HEK293 (cell line): ENCODE results near the gene RABEP1.

Experiments used
- CTCF ChIA-PET: fragments of 350-600 bp; formaldehyde crosslinking; extraction: SDS; loops from one replicate; lab custom pipeline; 2021; ENCODE audit warnings: antibody characterized with exemption; lab: Yijun Ruan, JAX
- POLR2A ChIA-PET: fragments of 300-600 bp; formaldehyde crosslinking; extraction: SDS; loops from one replicate; lab custom pipeline; 2020; ENCODE audit warnings: antibody characterized with exemption, inconsistent platforms; lab: Yijun Ruan, JAX
- H3K27ac ChIP-seq: fragments of 200-500 bp; sonication (Bioruptor generic); 2 replicates; pipeline ENCODE4 v1.5.1; 2014; ENCODE audit warnings: low read depth, low read length, control low read depth, inconsistent platforms; ENCODE audit errors: extremely low read depth
- H3K36me3 ChIP-seq, 2 experiments: fragments of 200-500 bp in 1 of 2; sonication (Bioruptor generic) in 1 of 2; 1 replicate in 1 of 2; 2 replicates in 1 of 2; pipeline ENCODE4 v1.5.1; 2014 to 2017; ENCODE audit warnings: inconsistent platforms in 2 of 2, low read length in 2 of 2; ENCODE audit not compliant: control insufficient read depth in 2 of 2, insufficient read depth in 1 of 2
- H3K4me1 ChIP-seq: fragments of 200-500 bp; sonication (Bioruptor generic); 2 replicates; pipeline ENCODE4 v1.5.1; 2014; ENCODE audit warnings: mild to moderate bottlenecking, low read length, inconsistent platforms; ENCODE audit not compliant: control insufficient read depth, insufficient read depth
- H3K4me3 ChIP-seq: 2 replicates; pipeline ENCODE4 v1.5.1; 2011; ENCODE audit warnings: low read depth, mild to moderate bottlenecking, control low read depth, low read length, moderate library complexity
- H3K9me3 ChIP-seq: fragments of 200-500 bp; sonication (Bioruptor generic); 2 replicates; pipeline ENCODE4 v1.5.1; 2014; ENCODE audit warnings: low read depth, low read length, inconsistent platforms; ENCODE audit not compliant: control insufficient read depth, insufficient read depth
- ELK4 ChIP-seq: IDR thresholded peaks from 2 replicates; pipeline ENCODE4 v1.6.1; 2011; ENCODE audit warnings: mild to moderate bottlenecking, low read depth, low read length, borderline replicate concordance
- HOXD13 ChIP-seq: sonication (generic); formaldehyde crosslinking; IDR thresholded peaks from 2 replicates; pipeline ENCODE4 v1.8.0; 2022; ENCODE audit warnings: missing genetic modification reagents, borderline replicate concordance
- KLF9 ChIP-seq: fragments of 450-650 bp; formaldehyde crosslinking; IDR thresholded peaks from 2 replicates; pipeline ENCODE4 v1.5.1; 2016; ENCODE audit warnings: missing biosample characterization, missing genetic modification characterization, low read depth
- MZF1 ChIP-seq: fragments of 450-650 bp; formaldehyde crosslinking; IDR thresholded peaks from 2 replicates; pipeline ENCODE4 v1.5.1; 2017; ENCODE audit warnings: missing biosample characterization, missing genetic modification characterization, borderline replicate concordance
- PRDM10 ChIP-seq: fragments of 450-650 bp; formaldehyde crosslinking; IDR thresholded peaks from 2 replicates; pipeline ENCODE4 v1.5.1; 2016; ENCODE audit warnings: missing biosample characterization, missing genetic modification characterization
- REPIN1 ChIP-seq: fragments of 450-650 bp; formaldehyde crosslinking; IDR thresholded peaks from 2 replicates; pipeline ENCODE4 v1.5.1; 2017; ENCODE audit warnings: missing biosample characterization, missing genetic modification characterization, low read depth
- REST ChIP-seq: fragments of 450-650 bp; formaldehyde crosslinking; IDR thresholded peaks from 2 replicates; pipeline ENCODE4 v1.5.1; 2016; ENCODE audit warnings: missing biosample characterization, missing genetic modification characterization
- SALL2 ChIP-seq: fragments of 450-650 bp; formaldehyde crosslinking; IDR thresholded peaks from 2 replicates; pipeline ENCODE4 v1.5.0; 2017; ENCODE audit warnings: missing biosample characterization, mild to moderate bottlenecking, missing genetic modification characterization, borderline replicate concordance
- YY1 ChIP-seq: fragments of 450-650 bp; formaldehyde crosslinking; IDR thresholded peaks from 2 replicates; pipeline ENCODE4 v1.5.1; 2018; ENCODE audit warnings: missing biosample characterization, missing genetic modification characterization
- YY2 ChIP-seq: fragments of 450-650 bp; formaldehyde crosslinking; IDR thresholded peaks from 2 replicates; pipeline ENCODE4 v1.5.1; 2016; ENCODE audit warnings: missing biosample characterization, missing genetic modification characterization
- ZBTB20 ChIP-seq: fragments of 450-650 bp; formaldehyde crosslinking; IDR thresholded peaks from 2 replicates; pipeline ENCODE4 v1.5.1; 2016; ENCODE audit warnings: missing biosample characterization, missing genetic modification characterization
- ZNF10 ChIP-seq: fragments of 450-650 bp; formaldehyde crosslinking; IDR thresholded peaks from 2 replicates; pipeline ENCODE4 v1.5.1; 2017; ENCODE audit warnings: missing biosample characterization, missing genetic modification characterization
- ZNF148 ChIP-seq: fragments of 450-650 bp; formaldehyde crosslinking; IDR thresholded peaks from 2 replicates; pipeline ENCODE4 v1.5.0; 2017; ENCODE audit warnings: missing biosample characterization, missing genetic modification characterization, borderline replicate concordance
- ZNF155 ChIP-seq: fragments of 450-650 bp; formaldehyde crosslinking; IDR thresholded peaks from 2 replicates; pipeline ENCODE4 v1.5.1; 2016; ENCODE audit warnings: missing biosample characterization, missing genetic modification characterization
- ZNF221 ChIP-seq: fragments of 450-650 bp; formaldehyde crosslinking; IDR thresholded peaks from 2 replicates; pipeline ENCODE4 v1.5.1; 2017; ENCODE audit warnings: missing biosample characterization, missing genetic modification characterization, borderline replicate concordance
- ZNF280D ChIP-seq: fragments of 450-650 bp; formaldehyde crosslinking; IDR thresholded peaks from 2 replicates; pipeline ENCODE4 v1.5.1; 2016; ENCODE audit warnings: missing biosample characterization, missing genetic modification characterization
- ZNF292 ChIP-seq: fragments of 450-650 bp; formaldehyde crosslinking; IDR thresholded peaks from 2 replicates; pipeline ENCODE4 v1.5.1; 2016; ENCODE audit warnings: low read depth, missing biosample characterization, missing genetic modification characterization, borderline replicate concordance
- ZNF488 ChIP-seq: fragments of 450-650 bp; formaldehyde crosslinking; IDR thresholded peaks from 2 replicates; pipeline ENCODE4 v1.5.1; 2016; ENCODE audit warnings: missing biosample characterization, missing genetic modification characterization
- ZNF843 ChIP-seq: fragments of 450-650 bp; formaldehyde crosslinking; IDR thresholded peaks from 2 replicates; pipeline ENCODE4 v1.5.1; 2016; ENCODE audit warnings: missing biosample characterization, missing genetic modification characterization

The RABEP1 gene

GRCh38 chr17:5281814-5282641 is at the start of gene RABEP1:
RABEP1 (plus strand) TSS chr17:5282284; CDS start chr17:5282487, 203 bp downstream.
- Histone ChIP-seq H3K4me1 (peaks cover 21% of the 10 kb centered on the region), H3K9me3 (no peaks in the 10 kb centered on the region), H3K27ac (peak within 1 kb of the TSS; percentile 95), H3K36me3 (peaks cover 4 to 8% of the 10 kb centered on the region in 2 experiments; a peak in 2 of 3 replicates), H3K4me3 (peak within 1 kb of the TSS; percentile 75)
- ChIA-PET POLR2A (interaction anchor here (0.6 to 2.0 kb wide), 11 partner anchors 9 to 157 kb away, joined by 3 to 10 read pairs (median 3); partner anchors contain the start of gene NUP88), CTCF (interaction anchor here (0.6 to 0.8 kb wide), 5 partner anchors 10 to 195 kb away, joined by 3 to 5 read pairs (median 4); no protein-coding TSS in a partner anchor)
- TF ChIP-seq KLF9 (tag by site-specific recombination) (peak; percentile 79), ZNF148 (no peak), PRDM10 (no peak), REST (tag by site-specific recombination) (no peak), HOXD13 (CRISPR knock-in tag) (no peak), ZNF488 (tag by site-specific recombination) (no peak), ZBTB20 (tag by site-specific recombination) (peak; percentile 9; the same call in 1 of the 2 replicates), YY2 (no peak), ZNF843 (tag by site-specific recombination) (no peak), SALL2 (no peak), ZNF280D (tag by site-specific recombination) (peak; percentile 63; the same call in 1 of the 2 replicates), ZNF155 (tag by site-specific recombination) (no peak), ELK4 (no peak), ZNF292 (tag by site-specific recombination) (no peak), ZNF10 (tag by site-specific recombination) (no peak), ZNF221 (tag by site-specific recombination) (no peak), MZF1 (tag by site-specific recombination) (peak; percentile 70; the same call in 1 of the 2 replicates), YY1 (tag by site-specific recombination) (peak; percentile 12; the same call in 1 of the 2 replicates), REPIN1 (no peak)
